Right renal cortex interstitium (tissue), 3 donors: ENCODE results near the gene SLC6A18. TPM values are rescaled to one million over a fixed set of nuclear protein-coding genes. Genes with fewer than 3 reads are reported as not detected.
"Not testable (repeated sequence)": the region's sequence is repeated elsewhere in the genome, so short reads cannot be mapped to it uniquely, and the experiment has no call there.

Experiments used
- DNase-seq, 3 donors: peaks; one replicate each; pipeline ENCODE4 v3.0.0-alpha.2; 2013; ENCODE audit warnings: low read depth in 3 of 3, low spot score in 2 of 3
- polyA plus RNA-seq, 3 donors: library from polyadenylated mRNA; unstranded; fragments of 120-200 nt; gene quantifications; one replicate each; pipeline ENCODE4 v1.2.1, GENCODE V29; 2013; ENCODE audit not compliant: insufficient read length in 3 of 3

Gene SLC6A18
- polyA plus RNA-seq, 3 donors, result 0.31 to 4.7 (median 1.5) TPM

DNA sequence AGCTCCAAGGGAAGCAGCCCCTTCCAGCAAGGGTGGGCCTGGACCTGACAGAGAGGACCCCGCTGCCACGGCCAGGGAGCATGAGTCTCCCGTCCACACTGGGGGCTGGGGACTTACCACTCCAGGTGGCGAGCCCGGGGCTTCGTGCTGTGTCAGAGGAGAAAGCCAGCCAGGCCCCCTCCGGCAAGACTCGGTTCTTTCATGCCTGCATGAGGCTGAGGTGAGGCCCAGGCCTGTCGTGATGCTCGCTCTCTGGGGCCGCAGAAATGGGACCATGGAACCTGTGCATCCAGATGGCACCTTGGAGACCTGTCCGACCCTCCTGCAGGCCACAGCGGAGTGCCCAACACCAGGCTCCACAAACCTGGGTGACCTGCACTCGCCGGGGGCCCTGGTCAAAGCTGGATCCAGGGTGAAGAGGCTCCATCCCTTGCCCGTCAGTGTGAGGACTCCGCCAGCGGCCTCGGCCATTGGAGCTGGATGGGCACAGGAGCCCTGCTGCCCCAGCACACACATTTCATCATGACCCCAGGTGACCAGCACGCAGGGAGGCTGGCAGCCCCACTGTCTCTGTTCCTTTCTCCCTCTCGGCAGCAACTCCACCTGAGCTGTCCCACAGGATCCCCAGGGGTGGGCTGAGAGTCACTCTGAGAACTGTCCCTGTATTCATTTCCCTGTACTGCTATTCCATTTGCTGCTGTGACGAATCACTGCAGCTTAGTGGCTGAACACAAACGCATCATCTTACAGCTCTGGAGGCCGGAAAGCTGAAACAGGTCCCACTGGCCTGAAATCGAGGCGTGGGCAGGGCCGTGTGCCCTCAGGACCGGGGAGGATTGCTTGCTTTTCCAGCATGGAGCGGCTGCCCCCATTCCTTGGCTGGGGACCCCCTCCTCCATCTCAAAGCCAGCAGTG lies 24.4 kb downstream of the SLC6A18 start:
- no peak for DNase-seq

DNA sequence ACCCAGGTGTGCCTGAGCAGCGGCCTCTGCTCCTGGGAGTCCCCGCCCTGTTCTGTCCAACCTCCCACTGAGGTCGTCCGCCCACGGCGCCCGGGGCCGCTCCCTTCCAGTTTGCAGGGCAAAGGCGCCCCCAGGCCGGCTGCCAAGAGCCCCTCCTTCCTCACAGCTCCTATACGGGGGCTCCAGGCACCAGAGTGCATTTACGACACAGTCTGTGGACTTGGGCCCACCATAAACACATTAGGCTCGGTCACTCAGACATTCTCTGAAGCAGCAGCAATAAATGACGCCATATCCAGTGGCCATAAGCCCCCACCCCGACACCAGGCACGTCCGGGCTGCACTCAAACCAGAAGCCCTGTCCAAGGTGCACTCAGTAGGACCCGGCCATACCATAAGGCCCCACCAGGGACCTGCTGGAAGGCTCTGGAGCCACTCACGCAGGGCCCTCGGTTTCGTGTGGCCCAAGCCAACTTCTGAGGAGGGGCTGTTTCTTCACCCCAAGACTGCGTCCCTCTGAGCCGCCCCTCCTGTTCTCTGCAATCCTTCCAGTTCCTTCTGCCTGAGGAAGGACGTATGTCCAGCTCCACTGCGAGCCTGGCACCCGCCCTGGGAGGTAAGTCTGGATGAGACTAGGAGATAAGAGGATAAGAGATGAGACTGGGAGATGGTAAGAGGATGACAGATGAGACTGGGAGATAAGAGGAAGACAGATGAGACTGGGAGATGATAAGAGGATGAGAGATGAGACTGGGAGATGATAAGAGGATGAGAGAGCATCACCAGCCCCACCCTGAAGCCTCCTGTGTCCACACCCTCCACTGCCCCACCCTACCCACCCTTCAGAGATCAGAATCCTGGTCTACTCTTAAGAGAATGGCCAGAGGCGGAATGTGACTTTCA lies 26.7 kb downstream of the SLC6A18 start:
- no peak for DNase-seq

DNA sequence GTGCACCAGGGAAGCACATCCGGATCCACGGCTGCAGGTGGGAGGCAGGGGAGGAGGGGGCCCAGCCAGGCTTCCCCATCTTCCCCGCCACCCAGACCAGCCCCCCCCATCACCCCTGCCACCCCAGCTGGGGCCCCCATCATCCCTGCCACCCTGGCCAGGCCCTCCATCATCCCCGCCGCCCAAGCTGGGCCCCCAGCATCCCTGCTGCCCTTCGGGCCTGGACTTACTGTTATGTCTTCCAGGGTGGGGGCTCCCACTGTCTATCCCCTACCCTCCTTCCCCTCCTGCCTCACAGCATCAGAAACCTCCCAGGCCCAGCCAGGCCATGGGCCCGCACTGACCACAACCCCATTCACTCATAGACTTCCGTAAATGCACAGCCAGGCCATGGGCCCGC lies 27.5 kb downstream of the SLC6A18 start:
- no peak for DNase-seq

DNA sequence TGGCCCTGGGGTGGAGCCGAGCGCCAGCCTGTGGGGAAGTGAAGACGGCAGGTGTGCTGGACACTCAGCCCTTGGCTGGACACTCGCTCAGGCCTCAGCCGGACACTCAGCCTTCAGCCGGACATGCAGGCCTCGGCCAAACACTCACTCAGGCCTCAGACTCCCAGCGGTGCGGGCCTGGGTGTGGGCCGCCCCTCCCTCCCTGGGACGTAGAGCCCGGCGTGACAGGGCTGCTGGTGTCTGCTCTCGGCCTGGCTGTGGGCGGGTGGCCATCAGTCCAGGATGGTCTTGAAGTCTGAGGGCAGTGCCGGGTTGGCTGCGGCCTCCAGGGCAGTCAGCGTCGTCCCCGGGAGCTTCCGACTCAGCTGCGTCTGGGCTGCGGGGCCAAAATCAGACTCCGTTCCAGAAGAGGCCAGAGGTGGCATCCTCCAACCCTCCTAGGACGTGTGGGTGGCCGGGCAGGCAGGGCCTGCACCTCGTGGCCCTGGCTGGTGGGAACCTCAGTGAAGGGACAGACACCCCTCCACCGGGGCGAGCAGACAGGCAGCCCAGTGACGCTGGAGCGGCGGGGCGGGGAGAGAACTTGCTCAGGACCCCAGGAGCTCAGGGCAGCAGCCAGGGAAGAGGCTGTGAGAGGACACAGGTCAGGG lies 28.4 kb downstream of the SLC6A18 start:
- no peak for DNase-seq

DNA sequence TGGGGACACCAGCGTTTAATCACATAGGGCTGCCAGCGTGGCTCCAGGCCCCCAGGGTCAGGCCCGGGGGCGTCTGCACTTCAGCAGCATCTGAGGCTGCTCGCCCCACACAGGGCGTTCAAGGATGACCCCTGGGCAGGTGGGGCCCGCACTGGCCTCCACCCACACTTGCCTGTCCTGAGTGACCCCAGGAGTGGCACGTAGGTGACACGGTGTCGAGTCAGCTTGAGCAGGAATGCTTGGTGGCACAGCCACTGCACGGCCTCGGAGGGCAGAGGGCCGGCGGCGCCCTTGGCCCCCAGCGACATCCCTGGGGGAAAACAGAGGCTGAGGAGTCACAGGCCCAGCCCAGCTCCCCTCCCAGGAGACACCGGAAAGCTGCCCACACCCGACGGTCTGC lies 29.0 kb downstream of the SLC6A18 start:
- DNase-seq, result no peak

DNA sequence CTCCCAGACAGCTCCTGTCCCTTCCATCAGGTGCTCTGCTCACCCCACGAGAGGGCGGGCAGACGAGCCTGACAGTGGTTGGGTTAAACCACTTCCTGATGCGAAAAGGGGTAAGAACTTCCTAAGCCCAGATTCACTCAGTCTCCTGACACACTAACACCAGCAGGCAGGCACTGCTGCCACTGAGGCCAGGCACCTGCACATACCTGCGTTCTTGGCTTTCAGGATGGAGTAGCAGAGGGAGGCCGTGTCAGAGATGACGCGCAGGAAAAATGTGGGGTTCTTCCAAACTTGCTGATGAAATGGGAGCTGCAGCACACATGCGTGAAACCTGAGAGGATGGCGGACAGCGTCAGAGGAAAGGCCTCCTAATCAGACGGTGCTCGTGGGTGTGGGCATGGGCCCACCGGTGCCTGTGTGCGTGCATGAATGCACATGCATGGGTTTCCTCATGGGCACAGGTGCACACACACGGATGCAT lies 29.9 kb downstream of the SLC6A18 start:
- DNase-seq, result no peak

DNA sequence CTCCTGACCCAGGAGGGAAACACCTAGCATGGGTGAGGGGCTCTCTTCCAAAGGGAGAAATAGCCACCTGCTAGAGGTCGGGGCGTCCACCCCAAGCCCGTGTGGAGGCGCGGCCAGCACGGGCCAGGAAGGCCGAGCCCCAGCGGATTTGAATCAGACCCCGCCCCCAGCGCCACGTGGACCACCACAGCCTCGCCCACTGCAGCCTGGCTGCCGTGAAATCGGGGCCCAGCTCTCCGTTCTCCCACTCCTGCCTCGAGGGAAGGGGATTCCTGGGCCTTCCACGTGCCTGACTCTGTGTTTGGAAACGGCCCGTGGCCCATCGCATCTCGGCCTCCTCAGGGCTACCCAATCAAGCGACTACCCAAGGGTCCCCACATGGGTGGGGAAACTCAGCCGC lies 31.6 kb downstream of the SLC6A18 start:
- no peak for DNase-seq

DNA sequence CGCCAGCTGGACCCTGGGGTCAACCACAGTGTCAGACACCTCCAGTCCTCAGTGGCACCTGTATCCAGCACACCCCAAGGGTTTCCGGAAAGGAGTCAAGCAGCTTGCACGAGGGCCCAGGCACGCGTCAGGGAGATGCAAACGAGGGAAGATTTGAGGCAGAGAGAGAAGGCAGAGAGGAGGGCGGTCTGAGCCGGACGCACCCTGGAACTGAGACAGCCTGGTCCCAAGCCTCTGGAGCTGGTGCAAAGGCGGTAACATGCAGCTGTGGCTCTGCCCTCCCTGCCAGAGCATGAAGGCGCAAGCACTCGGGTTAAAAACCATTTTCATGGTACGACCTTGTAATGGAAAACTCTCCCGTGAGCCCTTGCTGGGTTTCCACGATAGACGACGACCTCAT lies 32.2 kb downstream of the SLC6A18 start:
- no peak for DNase-seq

DNA sequence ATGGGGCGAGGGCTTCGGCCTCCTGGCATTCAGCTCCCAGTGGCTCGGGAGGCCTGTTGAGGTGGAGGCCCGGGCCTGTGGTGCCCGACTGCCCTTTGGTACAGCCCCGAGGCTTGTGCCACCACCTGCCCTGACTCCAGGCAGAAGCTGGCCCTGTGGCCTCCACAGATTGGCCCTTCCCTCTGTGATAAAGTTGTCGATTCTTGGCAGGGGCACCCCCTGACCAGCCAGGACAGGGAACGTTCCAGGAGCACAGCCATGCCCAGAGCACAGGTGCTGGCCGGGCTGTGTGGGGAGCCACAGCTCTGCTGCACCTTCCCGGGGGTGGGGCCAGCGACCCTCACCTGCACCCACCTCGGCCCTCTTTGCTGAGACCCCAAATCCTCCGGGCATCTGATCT lies 32.7 kb downstream of the SLC6A18 start:
- no peak for DNase-seq

DNA sequence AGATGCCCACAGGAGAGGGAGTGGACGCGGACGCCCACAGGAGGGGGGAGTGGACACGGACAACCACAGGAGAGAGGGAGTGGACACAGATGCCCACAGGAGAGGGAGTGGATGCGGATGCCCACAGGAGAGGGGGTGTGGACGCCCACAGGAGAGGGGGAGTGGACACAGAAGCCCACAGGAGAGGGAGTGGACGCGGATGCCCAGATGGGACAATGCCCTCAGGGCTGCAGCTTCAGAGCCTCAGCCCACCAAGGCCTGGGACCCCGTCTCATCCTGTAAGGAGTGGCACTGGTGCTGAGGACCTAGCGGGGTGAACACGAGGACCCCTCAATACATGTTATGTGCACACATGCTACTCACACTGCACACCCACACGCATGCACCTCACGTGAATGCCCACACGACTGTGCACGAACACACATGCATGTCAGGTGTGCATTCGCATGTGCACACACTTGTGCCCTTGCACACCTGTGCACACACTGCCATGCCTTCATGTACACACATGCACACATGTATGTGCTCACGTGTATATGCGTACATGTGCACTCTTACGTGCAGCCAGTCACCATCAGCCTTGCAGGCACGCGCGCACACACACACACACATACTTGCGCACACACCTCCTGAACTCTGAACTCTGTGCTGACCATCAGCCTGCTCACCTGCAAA lies 34.8 kb downstream of the SLC6A18 start:
- DNase-seq, result no peak

DNA sequence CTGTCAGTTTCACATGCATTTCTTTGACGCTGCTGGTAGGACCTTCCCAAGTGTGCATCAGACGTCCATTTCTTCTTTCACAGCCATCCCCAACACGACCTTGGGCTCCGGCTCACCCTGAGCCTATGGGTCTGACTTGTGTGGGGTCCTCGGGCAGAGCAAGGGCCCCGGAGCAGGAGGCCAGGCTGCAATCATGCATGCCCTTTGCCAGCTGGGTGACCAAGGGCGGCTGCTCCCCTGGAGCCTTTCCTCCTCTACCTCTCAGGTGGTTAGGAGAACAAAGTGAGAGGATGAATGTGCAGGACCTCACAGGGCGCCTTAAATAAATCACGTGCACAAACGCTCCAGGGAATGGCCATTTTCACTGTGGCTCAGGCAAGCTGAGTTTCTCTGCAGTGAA lies 36.5 kb downstream of the SLC6A18 start:
- DNase-seq, result no peak

DNA sequence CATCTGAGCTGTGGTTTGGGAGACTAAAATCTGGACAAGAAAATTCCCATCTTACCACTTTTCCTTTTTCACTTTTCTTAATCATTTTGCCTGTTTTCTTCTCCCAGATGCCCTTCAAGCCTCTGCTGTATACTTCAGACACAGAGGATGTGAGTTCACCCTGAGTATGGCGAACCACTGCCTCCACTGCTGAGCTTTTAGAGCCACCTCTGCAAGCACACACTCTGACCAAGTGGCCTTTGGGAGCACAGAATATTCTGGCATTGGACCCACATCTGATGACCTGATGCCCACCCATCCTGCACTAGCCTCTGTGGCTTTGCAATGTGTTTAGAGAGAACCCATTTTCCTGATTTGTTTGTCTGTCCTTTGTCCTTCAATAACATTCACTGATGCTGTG lies 37.2 kb downstream of the SLC6A18 start:
- no peak for DNase-seq

DNA sequence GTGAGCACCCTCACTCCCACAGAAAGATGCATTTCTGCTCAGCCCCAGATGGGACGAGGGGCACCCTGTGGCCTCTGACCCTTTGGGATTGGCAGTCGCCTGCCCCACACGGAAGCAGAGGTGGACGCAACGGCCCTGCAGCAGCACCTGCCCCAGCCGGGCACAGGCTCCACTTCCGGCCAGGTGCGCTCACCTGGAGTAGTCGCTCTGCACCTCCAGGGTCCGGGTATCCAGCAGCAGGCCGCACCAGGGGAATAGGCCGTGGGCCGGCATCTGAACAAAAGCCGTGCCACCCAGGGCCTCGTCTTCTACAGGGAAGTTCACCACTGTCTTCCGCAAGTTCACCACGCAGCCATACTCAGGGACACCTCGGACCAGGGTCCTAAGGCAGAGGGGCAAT lies 39.0 kb downstream of the SLC6A18 start:
- no peak for DNase-seq

DNA sequence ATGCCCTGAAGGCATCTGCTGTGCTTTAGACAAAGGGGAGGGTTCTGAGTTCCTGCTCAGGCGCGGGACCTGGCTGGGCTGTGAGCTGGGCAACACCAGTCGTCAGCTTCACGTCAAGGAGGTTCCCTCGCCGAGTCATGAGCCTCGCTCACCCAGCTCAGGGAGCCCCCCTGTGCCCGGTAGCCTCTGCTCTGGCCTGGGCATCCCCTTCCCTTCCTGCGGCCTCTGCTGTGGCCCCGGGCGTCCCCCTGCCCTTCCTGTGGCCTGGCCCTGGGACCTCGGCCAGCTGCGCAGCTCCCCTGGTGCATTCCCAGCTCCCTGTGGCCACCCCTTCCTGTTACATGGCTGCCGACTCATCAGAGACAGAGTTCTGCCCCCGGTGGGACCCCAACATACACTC lies 39.8 kb downstream of the SLC6A18 start:
- DNase-seq, result no peak

DNA sequence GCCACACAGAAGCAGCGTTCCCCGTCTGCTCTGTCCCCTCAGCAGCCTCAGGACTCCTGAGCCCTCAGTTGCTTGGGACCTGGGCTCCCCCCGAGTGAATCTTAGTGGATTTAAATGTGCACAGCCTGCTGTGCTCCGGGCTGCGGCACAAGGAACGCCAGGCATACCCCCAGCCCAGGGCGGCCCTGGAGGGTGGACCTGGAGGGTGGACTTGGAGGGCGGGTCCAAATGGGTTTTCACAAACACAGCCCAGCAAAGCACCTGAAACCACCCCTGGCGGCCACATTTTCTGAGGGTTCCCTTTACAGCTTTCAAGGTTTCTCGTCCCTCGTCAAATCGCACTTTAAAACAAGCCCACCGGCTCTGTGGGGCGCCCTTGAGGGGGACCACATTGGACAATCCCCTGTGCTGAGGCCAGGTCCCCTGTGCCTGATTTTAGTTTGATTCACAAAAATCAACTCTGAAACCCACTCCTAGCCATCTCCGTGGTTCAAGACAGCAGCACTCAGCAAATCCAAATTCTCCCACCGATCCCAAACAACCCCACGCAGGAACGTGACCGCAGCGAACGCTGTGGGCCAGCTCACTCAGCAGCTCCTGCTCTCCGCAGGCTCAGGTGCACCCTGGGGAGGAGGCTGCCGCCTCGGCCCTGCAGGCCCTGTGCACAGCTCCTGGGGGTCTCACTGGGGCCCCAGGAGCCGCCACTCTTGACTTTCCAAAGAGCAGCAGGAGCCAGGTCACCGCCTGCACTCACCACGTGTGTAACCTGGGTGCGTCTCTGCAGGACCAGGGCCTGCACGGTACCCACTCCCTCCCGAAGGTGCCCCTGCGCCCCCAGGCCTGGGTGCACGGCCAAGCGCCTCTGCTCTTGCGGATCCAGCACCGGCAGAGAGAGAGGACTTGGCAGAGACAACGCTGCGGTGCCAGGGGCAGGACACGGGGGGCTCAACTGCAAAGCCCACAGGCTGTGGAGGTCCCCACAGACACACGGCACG lies 40.6 kb downstream of the SLC6A18 start:
- DNase-seq, result no peak

DNA sequence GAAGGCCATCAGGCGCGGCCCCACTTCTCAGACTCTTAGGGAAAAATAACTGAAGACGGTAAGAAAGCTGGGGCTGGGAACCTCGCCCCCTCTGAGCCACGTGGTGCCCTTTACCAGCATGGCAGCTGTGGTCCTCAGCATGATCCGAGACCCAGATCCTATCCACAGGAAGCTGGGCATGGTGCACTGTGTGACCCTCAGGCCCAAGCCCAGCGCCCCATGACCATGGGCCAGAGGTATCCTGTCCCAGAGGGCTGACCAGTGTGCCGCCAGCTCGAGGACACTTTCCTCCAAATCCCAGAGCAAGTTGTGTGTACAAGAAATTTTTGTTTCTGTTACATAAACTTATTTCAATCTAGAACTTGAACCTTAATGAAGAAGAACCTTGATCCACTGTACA lies 41.6 kb downstream of the SLC6A18 start:
- no peak for DNase-seq

DNA sequence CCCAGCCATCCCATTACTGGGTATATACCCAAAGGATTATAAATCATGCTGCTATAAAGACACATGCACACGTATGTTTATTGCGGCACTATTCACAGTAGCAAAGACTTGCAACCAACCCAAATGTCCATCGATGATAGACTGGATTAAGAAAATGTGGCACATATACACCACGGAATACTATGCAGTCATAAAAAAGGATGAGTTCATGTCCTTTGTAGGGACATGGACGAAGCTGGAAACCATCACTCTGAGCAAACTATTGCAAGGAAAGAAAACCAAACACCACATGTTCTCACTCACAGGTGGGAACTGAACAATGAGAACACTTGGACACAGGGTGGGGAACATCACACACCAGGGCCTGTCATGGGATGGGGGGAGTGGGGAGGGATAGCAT lies 42.3 kb downstream of the SLC6A18 start:
- not testable (repeated sequence) for DNase-seq

DNA sequence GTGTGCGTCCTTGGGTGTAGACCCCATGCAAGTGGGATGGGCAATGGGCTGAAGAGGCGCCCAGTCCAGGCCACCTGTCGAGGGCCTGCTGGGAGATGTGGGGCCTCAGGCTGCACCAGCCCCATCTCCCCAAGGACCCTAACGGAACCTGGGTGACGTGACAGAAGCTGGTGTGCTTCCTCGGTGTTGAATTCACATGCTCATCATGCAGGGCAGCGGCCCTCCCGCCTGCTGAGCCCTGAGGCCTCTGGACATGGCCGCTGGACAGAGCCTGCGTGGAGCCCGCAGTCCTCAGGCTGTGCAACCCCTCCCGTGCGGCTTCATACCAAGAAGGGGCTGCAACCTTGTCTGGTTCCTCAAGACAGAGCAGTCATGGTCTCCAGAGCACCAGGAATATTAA lies 42.9 kb downstream of the SLC6A18 start:
- DNase-seq, result no peak

DNA sequence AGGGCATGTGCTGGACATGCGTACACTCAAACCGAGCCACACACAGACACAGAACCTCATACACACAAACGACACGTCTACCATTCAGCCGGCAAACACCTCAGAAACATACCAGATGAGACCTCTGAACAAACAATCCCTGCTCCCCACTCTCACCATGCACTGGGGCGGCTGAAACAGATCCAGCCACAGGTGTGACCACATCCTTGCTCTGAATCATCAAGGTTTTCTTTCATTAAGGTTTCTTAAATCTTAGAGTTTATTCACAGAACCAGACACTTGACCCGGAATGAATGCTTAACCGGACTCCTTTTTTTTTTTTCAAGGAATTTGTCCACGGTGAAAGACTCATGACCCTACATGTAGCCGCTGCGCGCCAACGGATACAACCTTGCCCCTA lies 43.5 kb downstream of the SLC6A18 start:
- DNase-seq, result no peak
